Liver (tissue), 3 donors: ENCODE measurements around the gene PAK2.
"Not testable (repeated sequence)": the region's sequence is repeated elsewhere in the genome, so short reads cannot be mapped to it uniquely, and the experiment has no call there.

Experiments
- CTCF ChIP-seq: fragments of 150-350 bp; IDR thresholded peaks from 2 replicates; pipeline ENCODE4 v1.5.1; 2017; ENCODE audit warnings: improper control_type of control experiment, low read depth, low read length; ENCODE audit not compliant: missing input control
- EGR1 ChIP-seq, 2 donors: IDR thresholded peaks; 2 replicates each; pipeline ENCODE4 v1.6.1; 2016 to 2018; ENCODE audit warnings: antibody characterized with exemption in 2 of 2, low read depth in 2 of 2
- GABPA ChIP-seq, 2 donors: IDR thresholded peaks in 1 of 2; conservative IDR thresholded peaks in 1 of 2; 2 replicates each; pipeline ENCODE4 v1.6.1; 2016; ENCODE audit warnings: antibody characterized with exemption in 2 of 2, mild to moderate bottlenecking in 1 of 2, moderate library complexity in 1 of 2
- JUND ChIP-seq, 2 donors: IDR thresholded peaks; 2 replicates each; pipeline ENCODE4 v1.6.1; 2016; ENCODE audit warnings: antibody characterized with exemption in 2 of 2
- RAD21 ChIP-seq, 2 donors: IDR thresholded peaks; 2 replicates each; pipeline ENCODE4 v1.6.1; 2016; ENCODE audit warnings: antibody characterized with exemption in 2 of 2, mild to moderate bottlenecking in 2 of 2
- TAF1 ChIP-seq: conservative IDR thresholded peaks from 2 replicates; pipeline ENCODE4 v1.6.1; 2016; ENCODE audit warnings: antibody characterized with exemption, mild to moderate bottlenecking
- TF ChIP-seq, protein P1 (sequence below): IDR thresholded peaks from 2 replicates; pipeline ENCODE4 v1.6.1; 2016; ENCODE audit warnings: antibody characterized with exemption
- TF ChIP-seq, protein P2 (sequence below): IDR thresholded peaks from 2 replicates; pipeline ENCODE4 v1.6.1; 2016; ENCODE audit warnings: antibody characterized with exemption, mild to moderate bottlenecking
- TF ChIP-seq, protein P3 (sequence below): IDR thresholded peaks from 2 replicates; pipeline ENCODE4 v1.6.1; 2016; ENCODE audit warnings: antibody characterized with exemption
- donor health status: healthy.
- donor health status: healthy.

DNA sequence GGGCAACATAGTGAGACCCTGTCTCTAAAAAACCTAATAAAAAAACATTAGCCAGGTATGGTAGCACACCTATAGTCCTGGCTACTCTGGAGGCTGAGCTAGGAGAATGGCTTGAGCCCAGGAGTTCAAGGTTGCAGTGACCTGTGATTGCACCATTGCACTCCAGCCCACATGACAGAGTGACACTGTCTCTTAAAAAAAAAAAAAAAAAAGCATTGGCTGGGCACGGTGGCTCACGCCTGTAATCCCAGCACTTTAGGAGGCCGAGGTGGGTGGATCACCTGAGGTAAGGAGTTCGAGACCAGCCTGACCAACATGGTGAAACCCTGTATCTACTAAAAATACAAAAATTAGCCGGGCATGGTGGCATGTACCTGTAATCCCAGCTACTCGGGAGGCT is 99.7 kb downstream of the PAK2 start:
- TF ChIP-seq CTCF; EGR1 (IDR thresholded peaks at IDR 0.05; ENCODE audit: low read depth in 2 of 2); TAF1; JUND (IDR thresholded peaks at IDR 0.05): not testable (repeated sequence)
- TF ChIP-seq GABPA (IDR thresholded peaks at IDR 0.05 in 1 of 2, conservative IDR thresholded peaks at IDR 0.05 in 1 of 2) (peak in 1 of 2 donors; percentile 43), RAD21 (IDR thresholded peaks at IDR 0.05) (peak in 1 of 2 donors; percentile 43)
- TF ChIP-seq, protein P1, sequence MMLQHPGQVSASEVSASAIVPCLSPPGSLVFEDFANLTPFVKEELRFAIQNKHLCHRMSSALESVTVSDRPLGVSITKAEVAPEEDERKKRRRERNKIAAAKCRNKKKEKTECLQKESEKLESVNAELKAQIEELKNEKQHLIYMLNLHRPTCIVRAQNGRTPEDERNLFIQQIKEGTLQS = peak; percentile 40
- TF ChIP-seq, protein P2, sequence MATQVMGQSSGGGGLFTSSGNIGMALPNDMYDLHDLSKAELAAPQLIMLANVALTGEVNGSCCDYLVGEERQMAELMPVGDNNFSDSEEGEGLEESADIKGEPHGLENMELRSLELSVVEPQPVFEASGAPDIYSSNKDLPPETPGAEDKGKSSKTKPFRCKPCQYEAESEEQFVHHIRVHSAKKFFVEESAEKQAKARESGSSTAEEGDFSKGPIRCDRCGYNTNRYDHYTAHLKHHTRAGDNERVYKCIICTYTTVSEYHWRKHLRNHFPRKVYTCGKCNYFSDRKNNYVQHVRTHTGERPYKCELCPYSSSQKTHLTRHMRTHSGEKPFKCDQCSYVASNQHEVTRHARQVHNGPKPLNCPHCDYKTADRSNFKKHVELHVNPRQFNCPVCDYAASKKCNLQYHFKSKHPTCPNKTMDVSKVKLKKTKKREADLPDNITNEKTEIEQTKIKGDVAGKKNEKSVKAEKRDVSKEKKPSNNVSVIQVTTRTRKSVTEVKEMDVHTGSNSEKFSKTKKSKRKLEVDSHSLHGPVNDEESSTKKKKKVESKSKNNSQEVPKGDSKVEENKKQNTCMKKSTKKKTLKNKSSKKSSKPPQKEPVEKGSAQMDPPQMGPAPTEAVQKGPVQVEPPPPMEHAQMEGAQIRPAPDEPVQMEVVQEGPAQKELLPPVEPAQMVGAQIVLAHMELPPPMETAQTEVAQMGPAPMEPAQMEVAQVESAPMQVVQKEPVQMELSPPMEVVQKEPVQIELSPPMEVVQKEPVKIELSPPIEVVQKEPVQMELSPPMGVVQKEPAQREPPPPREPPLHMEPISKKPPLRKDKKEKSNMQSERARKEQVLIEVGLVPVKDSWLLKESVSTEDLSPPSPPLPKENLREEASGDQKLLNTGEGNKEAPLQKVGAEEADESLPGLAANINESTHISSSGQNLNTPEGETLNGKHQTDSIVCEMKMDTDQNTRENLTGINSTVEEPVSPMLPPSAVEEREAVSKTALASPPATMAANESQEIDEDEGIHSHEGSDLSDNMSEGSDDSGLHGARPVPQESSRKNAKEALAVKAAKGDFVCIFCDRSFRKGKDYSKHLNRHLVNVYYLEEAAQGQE = not testable (repeated sequence)
- TF ChIP-seq, protein P3, sequence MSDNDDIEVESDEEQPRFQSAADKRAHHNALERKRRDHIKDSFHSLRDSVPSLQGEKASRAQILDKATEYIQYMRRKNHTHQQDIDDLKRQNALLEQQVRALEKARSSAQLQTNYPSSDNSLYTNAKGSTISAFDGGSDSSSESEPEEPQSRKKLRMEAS = peak; percentile 33
